ENCODE data around the gene ATP6V0C.
"Not testable (repeated sequence)": the region's sequence is repeated elsewhere in the genome, so short reads cannot be mapped to it uniquely, and the experiment has no call there.

The ATP6V0C gene

GRCh38 chr16:2529961-2530628 lies 16.3 kb downstream of the ATP6V0C start:
- DNase-seq, result no peak

GRCh38 chr16:2530629-2531318 lies 17.0 kb downstream of the ATP6V0C start:
- DNase-seq, result no peak

- no peak for DNase-seq
Measured at GRCh38 chr16:2531371-2531695, 17.6 kb downstream of the ATP6V0C start, which contains the start of gene CEMP1. Gene CEMP1 (minus strand): TSS chr16:2531408. CDS start chr16:2531073, 335 bp downstream.

- peak; percentile 97 for DNase-seq
Measured at GRCh38 chr16:2531696-2532493, 18.1 kb downstream of the ATP6V0C start.

- peak; percentile 79 for DNase-seq
Measured at GRCh38 chr16:2532494-2533141, 18.9 kb downstream of the ATP6V0C start.

- DNase-seq, result not testable (repeated sequence)
Measured at GRCh38 chr16:2533142-2533755, 19.5 kb downstream of the ATP6V0C start.

GRCh38 chr16:2533912-2534311 lies 20.2 kb downstream of the ATP6V0C start:
- no peak for DNase-seq

GRCh38 chr16:2534335-2534734 lies 20.6 kb downstream of the ATP6V0C start:
- not testable (repeated sequence) for DNase-seq

GRCh38 chr16:2535625-2536013 lies 21.9 kb downstream of the ATP6V0C start:
- DNase-seq, result peak; percentile 49

GRCh38 chr16:2537451-2538379 lies 24.0 kb downstream of the ATP6V0C start, which contains the start of gene PDPK1:
Gene PDPK1 (plus strand): TSS chr16:2538021. CDS start chr16:2538113, 92 bp downstream.
- peak; percentile 95 for DNase-seq

- DNase-seq, result not testable (repeated sequence)
Measured at GRCh38 chr16:2539192-2539844, 25.6 kb downstream of the ATP6V0C start.

GRCh38 chr16:2539845-2540458 lies 26.2 kb downstream of the ATP6V0C start:
- peak; percentile 51 for DNase-seq

GRCh38 chr16:2540912-2541311 lies 27.2 kb downstream of the ATP6V0C start:
- not testable (repeated sequence) for DNase-seq

- peak; percentile 34 for DNase-seq
Measured at GRCh38 chr16:2541409-2541808, 27.7 kb downstream of the ATP6V0C start.

GRCh38 chr16:2543771-2544170 lies 30.0 kb downstream of the ATP6V0C start:
- DNase-seq, result not testable (repeated sequence)

GRCh38 chr16:2550283-2550878 lies 36.6 kb downstream of the ATP6V0C start:
- not testable (repeated sequence) for DNase-seq

GRCh38 chr16:2551420-2551889 lies 37.7 kb downstream of the ATP6V0C start:
- DNase-seq, result not testable (repeated sequence)

- not testable (repeated sequence) for DNase-seq
Measured at GRCh38 chr16:2554709-2555425, 41.1 kb downstream of the ATP6V0C start.

GRCh38 chr16:2557150-2557549 lies 43.4 kb downstream of the ATP6V0C start:
- DNase-seq, result not testable (repeated sequence)

Measured in right forelimb (tissue), 1 donor.